Measurements from ENCODE around the gene DOCK11. TPM values are rescaled to one million over a fixed set of nuclear protein-coding genes. Genes with fewer than 3 reads are reported as not detected.
"Not testable (repeated sequence)": the region's sequence is repeated elsewhere in the genome, so short reads cannot be mapped to it uniquely, and the experiment has no call there.

The DOCK11 gene
- total and polyA plus RNA-seq, 2 of the 4 experiments (the other 2 are of a cell fraction): 3.9 to 13.1 TPM

DNA sequence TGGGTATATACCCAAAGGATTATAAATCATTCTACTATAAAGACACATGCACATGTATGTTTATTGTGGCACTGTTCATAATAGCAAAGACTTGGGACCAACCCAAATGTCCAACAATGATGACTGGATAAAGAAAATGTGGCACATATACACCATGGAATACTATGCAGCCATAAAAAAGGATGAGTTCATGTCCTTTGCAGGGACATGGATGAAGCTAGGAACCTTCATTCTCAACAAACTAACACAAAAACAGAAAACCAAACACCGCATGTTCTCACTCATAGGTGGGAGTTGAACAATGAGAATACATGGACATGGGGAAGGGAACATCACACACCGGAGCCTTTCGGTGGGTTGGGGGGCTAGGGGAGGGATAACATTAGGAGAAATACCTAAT is 87.3 kb downstream of the DOCK11 start:
- not testable (repeated sequence) for BruUV-seq (replicated peaks); H3K27me3 ChIP-seq (ENCODE audit: control insufficient read depth, insufficient read depth, low read length); H3K9ac ChIP-seq (ENCODE audit: low read depth, low read length)

More for the DNA sequence above, 87.3 kb downstream of the DOCK11 start:
- H3K4ac ChIP-seq (ENCODE audit: low read depth, low read length); H2AK5ac ChIP-seq (ENCODE audit: low read depth, low read length); H2AK9ac ChIP-seq (replicated peaks; ENCODE audit: low read depth, low read length, poor library complexity); H4K20me1 ChIP-seq (ENCODE audit: insufficient read depth, low read length); H3K14ac ChIP-seq (replicated peaks; ENCODE audit: low read depth, low read length); H4K8ac ChIP-seq (ENCODE audit: low read depth in 2 of 2, low read length in 2 of 2); H3K4me3 ChIP-seq (ENCODE audit: insufficient read depth, low read depth, low read length); dilution Hi-C loops (cut with HindIII; ENCODE audit: low sequenced_read_pairs, unreplicated experiment); H3K9me1 ChIP-seq (ENCODE audit: insufficient read depth, low read length); DNase-seq; H3K4me1 ChIP-seq (ENCODE audit: control insufficient read depth, insufficient read depth, low read length); H3K36me3 ChIP-seq (ENCODE audit: control insufficient read depth, insufficient read depth, low read length); H2BK120ac ChIP-seq (ENCODE audit: low read depth, low read length); H2BK5ac ChIP-seq (ENCODE audit: low read depth, low read length, poor library complexity, severe bottlenecking); intact Hi-C loops (cut with micrococcal nuclease); H3K4me2 ChIP-seq (ENCODE audit: low read depth, low read length); H3K9me3 ChIP-seq (ENCODE audit: control insufficient read depth, insufficient read depth, low read length); POLR2A ChIA-PET (ENCODE audit: unreplicated experiment); H4K5ac ChIP-seq (ENCODE audit: low read depth, low read length); H2AFZ ChIP-seq (replicated peaks; ENCODE audit: low read length, poor library complexity); H3K56ac ChIP-seq (ENCODE audit: extremely low read depth, insufficient read depth, low read length); ATAC-seq (ENCODE audit: low read depth); H2BK20ac ChIP-seq (ENCODE audit: low read depth, low read length); CTCF ChIA-PET; H3K79me1 ChIP-seq (ENCODE audit: low read depth in 1 of 2, low read length in 2 of 2); H4K91ac ChIP-seq (ENCODE audit: insufficient read depth, low read depth, low read length); H3K27ac ChIP-seq (ENCODE audit: insufficient read depth, low read length); H3K18ac ChIP-seq (ENCODE audit: low read depth, low read length); H3K23ac ChIP-seq (ENCODE audit: low read depth, low read length); H2BK15ac ChIP-seq (ENCODE audit: low read depth, low read length): not testable (repeated sequence)
- no CpG with 5 or more reads among the region's 3 CpGs for WGBS, 2 experiments (ENCODE audit: extremely low coverage in 2 of 2, insufficient read length in 1 of 2)
- in situ Hi-C loops (cut with MboI; ENCODE audit: low sequenced_read_pairs): loop anchor here (10.0 kb wide), 1 partner anchor 118 kb away; no protein-coding TSS in a partner anchor
